GM18520 (cell line): Measurements from ENCODE around the gene RSPRY1.

Experiments
- ATAC-seq: cut with Tn5 transposase; IDR thresholded peaks from one replicate; pipeline ENCODE4 v1.9.1; 2021; ENCODE audit not compliant: unreplicated experiment

Gene RSPRY1

DNA sequence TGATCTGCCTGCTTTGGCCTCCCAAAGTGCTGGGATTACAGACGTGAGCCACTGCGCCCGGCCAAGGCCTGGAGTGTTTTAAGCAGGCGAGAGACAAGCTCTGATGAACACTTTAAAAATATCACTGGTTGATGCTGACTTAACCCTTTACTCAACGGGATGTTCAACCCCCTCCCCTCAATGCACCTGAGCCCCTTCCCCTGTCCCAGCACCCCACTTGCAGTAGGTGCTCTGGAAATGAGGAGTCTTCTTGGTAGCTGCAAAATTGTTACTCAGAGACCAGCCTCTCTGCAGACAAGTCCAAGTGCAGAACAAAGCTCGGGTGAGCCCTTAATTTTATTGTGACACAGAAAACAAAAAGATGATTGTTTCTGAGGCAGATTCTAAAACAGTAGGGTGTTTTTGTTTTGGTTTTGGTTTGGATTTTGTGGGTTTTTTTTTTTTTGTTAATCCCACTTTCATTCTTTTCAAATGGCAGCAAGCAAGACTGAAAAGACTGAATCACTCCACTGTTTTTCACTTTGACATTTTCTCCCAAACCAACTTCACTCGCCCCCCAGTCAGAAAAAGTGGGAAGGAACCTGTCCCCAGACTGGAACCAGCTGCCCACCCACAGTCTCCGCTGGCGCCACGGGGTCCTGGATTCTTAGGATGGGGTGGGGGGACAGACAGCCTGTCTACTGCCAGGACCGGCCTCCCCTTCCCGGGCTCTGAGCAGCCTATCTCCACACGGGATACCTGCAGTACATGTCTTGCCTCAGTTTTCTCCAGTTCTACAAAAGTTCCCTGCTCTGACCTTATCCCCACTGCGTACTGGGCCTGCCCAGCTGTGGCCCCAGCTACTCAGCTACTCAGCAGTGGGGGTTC lies 103.5 kb downstream of the RSPRY1 start:
- no peak for ATAC-seq
